HG03196 (cell line): Measurements from ENCODE around the gene STXBP1.

Experiments used
- ATAC-seq: cut with Tn5 transposase; IDR thresholded peaks from one replicate; pipeline ENCODE4 v1.9.1; 2021; ENCODE audit not compliant: unreplicated experiment

STXBP1 gene

DNA sequence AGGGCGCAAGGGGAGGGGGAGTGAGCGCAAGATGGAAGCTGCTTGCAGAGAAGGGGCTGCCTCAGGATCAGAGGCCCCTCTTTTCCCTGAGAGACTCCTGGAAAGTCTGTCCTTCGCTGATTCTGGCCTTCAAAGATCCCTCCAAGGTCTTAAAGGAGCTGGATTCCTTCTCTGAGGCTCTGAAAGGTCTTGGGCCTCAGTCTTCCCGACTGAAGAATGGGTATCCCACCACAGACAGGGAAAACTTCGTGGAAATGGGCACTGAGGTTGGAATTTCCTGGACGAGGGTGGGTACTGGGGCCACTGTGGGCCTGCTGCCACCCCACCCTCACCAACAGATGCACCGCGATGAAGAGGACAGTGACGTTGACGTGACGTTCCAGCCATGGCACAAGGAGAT lies 100.3 kb downstream of the STXBP1 start:
- no peak for ATAC-seq

- no peak for ATAC-seq
Measured at GRCh38 chr9:127712867-127713266, 100.8 kb downstream of the STXBP1 start.

DNA sequence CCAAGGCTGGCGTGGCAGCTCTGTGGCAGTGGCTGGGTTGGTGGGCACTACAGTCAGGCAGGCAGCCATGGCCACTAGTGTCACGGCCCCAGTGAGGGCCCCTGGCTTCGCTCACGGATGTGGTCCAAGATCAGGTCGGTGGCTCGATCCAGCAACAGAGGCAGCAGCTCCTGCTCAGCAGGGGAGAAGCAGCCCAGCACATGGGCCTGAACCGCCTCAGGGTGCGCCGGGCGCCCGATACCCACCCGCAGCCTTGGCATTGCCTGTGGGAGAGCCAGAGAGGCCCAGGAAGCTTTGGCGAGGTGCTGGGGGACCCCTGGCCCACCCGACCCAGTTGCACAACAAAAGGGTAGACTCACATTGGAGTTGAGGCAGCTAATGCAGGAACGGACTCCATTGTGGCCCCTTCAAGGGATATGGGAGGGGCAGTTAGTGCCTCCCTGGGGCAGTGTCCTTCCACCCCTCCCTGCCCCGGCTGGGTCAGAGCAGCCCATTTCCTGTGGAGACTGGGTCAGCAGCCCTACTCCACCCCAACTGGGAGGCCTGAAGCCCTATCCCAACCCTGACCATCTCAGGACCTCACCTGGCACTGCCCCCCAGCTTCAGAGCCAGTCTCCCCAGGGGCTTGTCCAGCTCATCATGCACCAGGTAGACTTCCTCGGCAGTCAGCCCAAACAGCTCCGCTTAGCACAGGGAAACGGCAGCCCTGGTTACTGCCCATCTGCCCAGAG lies 102.1 kb downstream of the STXBP1 start:
- no peak for ATAC-seq

GRCh38 chr9:127714951-127715469 lies 102.9 kb downstream of the STXBP1 start:
- no peak for ATAC-seq

GRCh38 chr9:127715470-127716337 lies 103.6 kb downstream of the STXBP1 start, which contains the start of the genes PTRH1 and TTC16:
PTRH1 (minus strand) TSS chr9:127715663; CDS start chr9:127715639, 24 bp downstream.
TTC16 (plus strand) TSS chr9:127716079; CDS start chr9:127716146, 67 bp downstream.
- peak; percentile 89 for ATAC-seq

GRCh38 chr9:127716412-127716811 lies 104.3 kb downstream of the STXBP1 start:
- ATAC-seq, result no peak

GRCh38 chr9:127717766-127718165 lies 105.7 kb downstream of the STXBP1 start:
- no peak for ATAC-seq

- ATAC-seq, result no peak
Measured at GRCh38 chr9:127720031-127720864, 108.2 kb downstream of the STXBP1 start.

DNA sequence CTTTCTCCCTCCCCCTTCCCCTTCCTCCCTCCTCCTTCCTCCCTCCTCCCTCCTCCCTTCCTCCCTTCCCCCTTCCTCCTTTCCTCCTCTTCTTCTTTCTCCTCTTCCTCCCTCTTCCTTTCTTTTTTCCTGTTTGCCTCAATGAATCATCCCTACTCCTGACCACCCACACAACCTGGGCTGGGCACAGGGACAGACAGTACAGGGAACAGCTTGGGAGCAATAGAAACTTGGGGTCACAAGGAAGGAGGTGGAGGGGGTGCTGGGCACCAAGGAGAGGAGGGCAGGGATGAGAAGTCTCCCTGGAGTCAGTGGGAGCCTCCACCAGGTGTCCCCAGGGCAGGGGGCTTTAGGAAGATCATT lies 108.8 kb downstream of the STXBP1 start:
- no peak for ATAC-seq

GRCh38 chr9:127721391-127721821 lies 109.3 kb downstream of the STXBP1 start:
- ATAC-seq, result no peak

DNA sequence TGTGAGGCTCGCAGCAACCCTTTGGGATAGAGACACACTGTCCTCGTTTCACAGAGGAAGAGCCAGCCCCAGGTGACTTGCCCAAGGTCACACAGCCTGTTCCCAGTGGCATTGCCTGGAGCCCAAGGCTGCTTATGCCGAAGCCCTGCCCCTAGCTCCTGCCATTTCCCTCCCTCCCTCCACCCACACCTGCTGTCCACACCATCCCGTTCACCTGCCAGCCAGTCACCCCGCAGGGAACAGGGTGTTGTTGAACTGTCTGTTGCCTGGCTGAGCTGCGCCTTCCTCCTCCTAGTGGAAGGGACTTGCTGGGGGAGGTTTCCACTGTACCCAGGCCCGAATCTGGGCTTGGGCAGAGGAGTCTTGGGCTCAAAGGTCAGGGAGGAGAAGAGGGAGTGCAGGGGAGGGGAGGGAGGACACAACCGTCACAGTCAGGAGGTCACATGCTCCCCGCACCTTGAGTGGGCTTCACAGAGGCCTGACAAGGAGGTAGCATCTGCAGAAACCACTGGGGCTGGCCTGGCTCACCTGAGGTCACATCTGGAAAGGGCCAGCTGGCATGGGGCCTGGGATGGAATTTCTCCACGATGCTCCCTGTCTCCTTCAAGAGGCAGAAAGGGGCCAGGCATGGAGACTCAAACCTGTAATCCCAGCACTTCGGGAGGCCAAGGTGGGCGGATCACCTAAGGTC lies 110.1 kb downstream of the STXBP1 start:
- no peak for ATAC-seq

- ATAC-seq, result no peak
Measured at GRCh38 chr9:127723013-127723412, 110.9 kb downstream of the STXBP1 start.

DNA sequence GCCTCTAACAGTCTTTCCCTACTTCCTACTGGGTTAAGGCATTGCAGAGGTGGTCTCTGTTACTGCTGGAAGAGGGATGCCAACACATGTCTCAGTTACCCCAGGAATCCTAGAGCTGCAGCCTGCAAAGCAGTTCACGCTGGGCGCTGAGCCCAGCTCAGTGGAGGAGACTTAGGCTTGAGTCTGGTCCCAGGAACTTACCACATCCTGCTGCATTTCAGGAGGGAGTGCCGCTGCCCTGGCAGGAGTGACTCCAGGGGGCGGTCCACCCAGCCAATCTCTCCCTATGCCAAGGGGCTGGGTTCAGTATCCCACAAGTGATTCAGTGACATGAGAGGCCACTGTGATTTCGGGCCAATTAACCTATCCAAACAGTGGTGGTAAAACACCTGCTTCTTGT lies 111.4 kb downstream of the STXBP1 start:
- ATAC-seq, result no peak

GRCh38 chr9:127724012-127724411 lies 111.9 kb downstream of the STXBP1 start:
- ATAC-seq, result no peak

GRCh38 chr9:127726871-127727270 lies 114.8 kb downstream of the STXBP1 start:
- no peak for ATAC-seq

- no peak for ATAC-seq
Measured at GRCh38 chr9:127728808-127729207, 116.7 kb downstream of the STXBP1 start.

GRCh38 chr9:127729522-127730256 lies 117.6 kb downstream of the STXBP1 start:
- ATAC-seq, result no peak

GRCh38 chr9:127730262-127730661 lies 118.2 kb downstream of the STXBP1 start:
- no peak for ATAC-seq

- no peak for ATAC-seq
Measured at GRCh38 chr9:127730799-127731410, 118.8 kb downstream of the STXBP1 start.
